A549 (cell line): ENCODE results near the gene CIROP. TPM values are rescaled to one million over a fixed set of nuclear protein-coding genes. Genes with fewer than 3 reads are reported as not detected.

Experiments used
- ATAC-seq, 2 experiments: fragments of 200-7000 bp in 1 of 2; fragments of >200 bp in 1 of 2; cut with Nextera tagmentation in 1 of 2; cut with Tn5 transposase in 1 of 2; 3 replicates each; pipeline versions ENCODE4 v1.8.0 to v1.9.1; 2018 to 2020; ENCODE audit warnings: mild to moderate bottlenecking in 1 of 2, moderate library complexity in 1 of 2
- CTCF ChIA-PET: fragments of 300-600 bp; sonication (Branson Sonifier 250); formaldehyde crosslinking; extraction: SDS; loops from one replicate; lab custom pipeline; 2021; ENCODE audit warnings: antibody characterized with exemption, inconsistent platforms; lab: Yijun Ruan, JAX
- POLR2A ChIA-PET: fragments of 350-600 bp; formaldehyde crosslinking; extraction: SDS; loops from one replicate; lab custom pipeline; 2021; ENCODE audit warnings: antibody characterized with exemption, inconsistent platforms; lab: Yijun Ruan, JAX
- DNase-seq, 2 experiments: peaks; one replicate each; pipeline versions ENCODE4 v3.0.0 to v3.0.0-alpha.2; 2011 to 2016; ENCODE audit warnings: low read depth in 1 of 2, low spot score in 1 of 2
- FAIRE-seq: peaks from 2 replicates; lab custom pipeline; 2011; peaks lifted over from hg19 to GRCh38; lab: Jason Lieb, UNC
- H3K27ac ChIP-seq, 2 experiments: fragments of >200 bp; sonication (Bioruptor Twin); formaldehyde crosslinking; 3 replicates each; pipeline ENCODE4 v1.5.1; 2016 to 2017
- H3K4me1 ChIP-seq: fragments of >200 bp; sonication (Bioruptor Twin); formaldehyde crosslinking; 3 replicates; pipeline ENCODE4 v1.6.1; 2016
- H3K4me2 ChIP-seq: fragments of >200 bp; sonication (Bioruptor Twin); formaldehyde crosslinking; 3 replicates; pipeline ENCODE4 v1.6.1; 2016
- H3K4me3 ChIP-seq: fragments of >200 bp; sonication (Bioruptor Twin); formaldehyde crosslinking; 3 replicates; pipeline ENCODE4 v1.5.1; 2016
- H3K9me3 ChIP-seq: fragments of >200 bp; sonication (Bioruptor Twin); formaldehyde crosslinking; 3 replicates; pipeline ENCODE4 v1.6.1; 2016
- CBX2 ChIP-seq: fragments of 200-600 bp; sonication (generic); IDR thresholded peaks from 2 replicates; pipeline ENCODE4 v1.6.1; 2016; ENCODE audit warnings: low read depth, mild to moderate bottlenecking, borderline replicate concordance
- CBX8 ChIP-seq: fragments of 200-600 bp; sonication (generic); IDR thresholded peaks from 2 replicates; pipeline ENCODE4 v1.6.1; 2016
- CEBPB ChIP-seq, 2 experiments: fragments of >200 bp in 1 of 2; sonication (Bioruptor Twin) in 1 of 2; formaldehyde crosslinking in 1 of 2; IDR thresholded peaks; 2 replicates each; pipeline ENCODE4 v1.6.1; 2012 to 2016
- CHD2 ChIP-seq: fragments of 150-350 bp; IDR thresholded peaks from 2 replicates; pipeline ENCODE4 v1.6.1; 2014; ENCODE audit warnings: low read length; ENCODE audit not compliant: partially characterized antibody
- CHD4 ChIP-seq: fragments of 200-600 bp; sonication (generic); IDR thresholded peaks from 2 replicates; pipeline ENCODE4 v1.6.1; 2016; ENCODE audit warnings: antibody characterized with exemption, mild to moderate bottlenecking, borderline replicate concordance
- EHF ChIP-seq: fragments of 250-450 bp; sonication (Bioruptor Pico); IDR thresholded peaks from 2 replicates; pipeline ENCODE4 v1.5.0; 2020; ENCODE audit warnings: mild to moderate bottlenecking
- EHMT2 ChIP-seq: fragments of 200-600 bp; sonication (generic); IDR thresholded peaks from 2 replicates; pipeline ENCODE4 v1.6.1; 2016; ENCODE audit warnings: antibody characterized with exemption, low read depth, mild to moderate bottlenecking, moderate library complexity
- FOXS1 ChIP-seq: fragments of 250-450 bp; sonication (Bioruptor Pico); IDR thresholded peaks from 2 replicates; pipeline ENCODE4 v1.5.0; 2020; ENCODE audit warnings: mild to moderate bottlenecking, moderate library complexity
- HOXB13 ChIP-seq: fragments of 250-450 bp; sonication (Bioruptor Pico); IDR thresholded peaks from 2 replicates; pipeline ENCODE4 v1.5.0; 2020; ENCODE audit warnings: low read depth, mild to moderate bottlenecking, moderate library complexity
- JUN ChIP-seq, 2 experiments: fragments of >200 bp; sonication (Bioruptor Twin); formaldehyde crosslinking; IDR thresholded peaks; 2 replicates in 1 of 2; 3 replicates in 1 of 2; pipeline ENCODE4 v1.6.1; 2016 to 2017
- JUNB ChIP-seq: fragments of >200 bp; sonication (Bioruptor Twin); formaldehyde crosslinking; IDR thresholded peaks from 2 replicates; pipeline ENCODE4 v1.6.1; 2016
- MAFK ChIP-seq: fragments of 450-650 bp; IDR thresholded peaks from 2 replicates; pipeline ENCODE4 v1.6.1; 2014; ENCODE audit not compliant: partially characterized antibody
- MAZ ChIP-seq: fragments of 150-350 bp; IDR thresholded peaks from 2 replicates; pipeline ENCODE4 v1.6.1; 2014; ENCODE audit warnings: antibody characterized with exemption, low read depth, low read length, borderline replicate concordance
- MYC ChIP-seq: IDR thresholded peaks from 2 replicates; pipeline ENCODE4 v1.6.1; 2012; ENCODE audit warnings: mild to moderate bottlenecking, inconsistent platforms, low read length, improper control_type of control experiment, borderline replicate concordance
- NPAS2 ChIP-seq: fragments of 250-450 bp; sonication (Bioruptor Pico); IDR thresholded peaks from 2 replicates; pipeline ENCODE4 v1.8.0; 2022; ENCODE audit warnings: mild to moderate bottlenecking, moderate library complexity, borderline replicate concordance
- POLR2AphosphoS2 ChIP-seq: conservative IDR thresholded peaks from 2 replicates; pipeline ENCODE4 v1.6.1; 2012; ENCODE audit warnings: low read length, improper control_type of control experiment, inconsistent platforms
- RAD21 ChIP-seq, 2 experiments: fragments of >200 bp in 1 of 2; sonication (Bioruptor Twin) in 1 of 2; formaldehyde crosslinking in 1 of 2; IDR thresholded peaks in 1 of 2; conservative IDR thresholded peaks in 1 of 2; 2 replicates in 1 of 2; 3 replicates in 1 of 2; pipeline ENCODE4 v1.6.1; 2012 to 2018; ENCODE audit warnings: inconsistent platforms in 1 of 2
- RNF2 ChIP-seq: fragments of 200-600 bp; sonication (generic); IDR thresholded peaks from 2 replicates; pipeline ENCODE4 v1.6.1; 2016; ENCODE audit warnings: low read depth, mild to moderate bottlenecking, antibody characterized with exemption, moderate library complexity, borderline replicate concordance
- SREBF2 ChIP-seq: fragments of 450-650 bp; IDR thresholded peaks from 2 replicates; pipeline ENCODE4 v1.6.1; 2014; ENCODE audit warnings: mild to moderate bottlenecking, moderate library complexity
- TFCP2L1 ChIP-seq: fragments of 250-450 bp; sonication (Bioruptor Pico); IDR thresholded peaks from 2 replicates; pipeline ENCODE4 v1.5.0; 2021; ENCODE audit warnings: mild to moderate bottlenecking
- TP53 ChIP-seq: fragments of 250-450 bp; sonication (Bioruptor Pico); IDR thresholded peaks from 2 replicates; pipeline ENCODE4 v1.5.0; 2021; ENCODE audit warnings: mild to moderate bottlenecking, moderate library complexity
- WGBS: methylation state at CpG from one replicate; pipeline ENCODE4 v1.1.6; 2017; ENCODE audit errors: missing lambda C conversion rate; 5-methylcytosine and 5-hydroxymethylcytosine counted together
- polyA plus RNA-seq, 4 experiments: library from polyadenylated mRNA; depleted of rRNA in 3 of 4; stranded (reverse); fragments of >200 nt; fragmentation: RNase III in 1 of 4; extraction: RNeasy Plus Mini Kit Qiagen cat#74134 plus additional on column Dnase treatment in 1 of 4; gene quantifications; 2 replicates in 3 of 4; 3 replicates in 1 of 4; pipeline ENCODE4 v1.2.3, GENCODE V29; 2011 to 2017
- TF ChIP-seq, protein P1 (sequence below): fragments of >200 bp; sonication (Bioruptor Twin); formaldehyde crosslinking; IDR thresholded peaks from 3 replicates; pipeline ENCODE4 v1.6.1; 2016
- TF ChIP-seq, protein P2 (sequence below): IDR thresholded peaks from 2 replicates; pipeline ENCODE4 v1.6.1; 2012
- TF ChIP-seq, protein P3 (sequence below): fragments of 250-450 bp; sonication (Bioruptor Pico); IDR thresholded peaks from 2 replicates; pipeline ENCODE4 v1.5.0; 2020; ENCODE audit warnings: low read depth, mild to moderate bottlenecking, moderate library complexity
- TF ChIP-seq, protein P4 (sequence below): fragments of >200 bp; sonication (Bioruptor Twin); formaldehyde crosslinking; IDR thresholded peaks from 2 replicates; pipeline ENCODE4 v1.6.1; 2016
- TF ChIP-seq, protein P5 (sequence below): IDR thresholded peaks from 2 replicates; pipeline ENCODE4 v1.6.1; 2012; ENCODE audit warnings: low read depth, borderline replicate concordance
- TF ChIP-seq, protein P6 (sequence below): fragments of 250-450 bp; sonication (Bioruptor Pico); IDR thresholded peaks from 2 replicates; pipeline ENCODE4 v1.5.0; 2021; ENCODE audit warnings: mild to moderate bottlenecking, moderate library complexity, borderline replicate concordance

The CIROP gene
- polyA plus RNA-seq, 2 of the 4 experiments (the other 2 are of a cell fraction) = not detected

DNA sequence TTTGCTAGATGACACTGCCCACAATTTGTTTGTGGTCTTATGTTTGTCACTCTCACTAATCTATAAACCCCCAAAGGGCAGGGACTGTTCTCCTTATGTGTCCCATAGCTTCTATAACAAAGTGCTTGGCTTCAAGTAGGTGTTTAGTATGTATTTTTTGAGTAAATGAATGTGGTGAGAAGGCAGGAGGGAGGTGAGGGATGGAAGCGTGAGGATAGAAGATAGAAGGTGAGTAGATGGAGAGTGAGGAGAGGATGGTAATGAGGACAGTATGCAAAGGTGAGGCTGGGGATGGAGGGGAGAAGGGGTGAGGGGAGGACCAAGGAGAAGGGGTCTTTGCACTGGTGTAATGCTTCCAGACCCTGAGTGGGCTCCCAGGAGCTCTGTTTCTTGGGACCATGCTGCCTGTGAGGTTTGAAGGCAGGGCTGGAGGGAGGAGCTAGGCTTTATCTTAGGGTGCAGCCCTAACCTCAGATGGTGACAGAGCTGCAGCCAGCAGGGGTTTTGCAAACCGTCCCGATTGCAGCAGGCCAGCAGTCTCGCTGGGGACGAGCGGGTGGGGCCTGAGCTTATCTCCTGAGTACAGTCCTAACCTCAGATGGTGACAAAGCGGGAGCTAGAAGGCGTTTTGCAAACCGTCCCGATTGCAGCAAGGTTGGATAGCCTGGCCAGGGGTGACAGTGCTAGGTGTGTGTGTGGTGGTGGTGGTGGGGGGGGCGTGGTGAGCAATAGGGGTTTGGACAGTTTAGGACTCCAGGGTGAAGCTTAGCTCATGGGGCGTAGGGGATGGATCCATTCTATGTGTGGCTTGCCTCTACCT lies 7.8 kb upstream of the CIROP start:
- ChIA-PET POLR2A (interaction anchor here (1.1 kb wide), 1 partner anchor 18 kb away, joined by 3 read pairs; the partner anchor contains the start of genes ACIN1 and C14orf119), CTCF (interaction anchor here (1.2 to 24.2 kb wide), 10 partner anchors 8 to 213 kb away, joined by 3 to 848 read pairs (median 28); partner anchors contain the start of genes ACIN1, C14orf119 and SLC7A8)
- Histone ChIP-seq H3K4me3 (no peak overlapping the region), H3K27ac (no peak overlapping the region), H3K9me3 (no peaks in the 10 kb centered on the region), H3K4me1 (peaks cover 26% of the 10 kb centered on the region), H3K4me2 (no peak overlapping the region)
- no peak for DNase-seq
- 73% methylated on average over 12 of the region's 12 CpGs for WGBS
- FAIRE-seq = no peak
- no peak for ATAC-seq
- no peak for TF ChIP-seq EHF (CRISPR knock-in tag)
- TF ChIP-seq RNF2 = no peak
- TF ChIP-seq CEBPB (IDR thresholded peaks at IDR 0.05) = no peak
- no peak for TF ChIP-seq JUNB
- TF ChIP-seq, protein P1, sequence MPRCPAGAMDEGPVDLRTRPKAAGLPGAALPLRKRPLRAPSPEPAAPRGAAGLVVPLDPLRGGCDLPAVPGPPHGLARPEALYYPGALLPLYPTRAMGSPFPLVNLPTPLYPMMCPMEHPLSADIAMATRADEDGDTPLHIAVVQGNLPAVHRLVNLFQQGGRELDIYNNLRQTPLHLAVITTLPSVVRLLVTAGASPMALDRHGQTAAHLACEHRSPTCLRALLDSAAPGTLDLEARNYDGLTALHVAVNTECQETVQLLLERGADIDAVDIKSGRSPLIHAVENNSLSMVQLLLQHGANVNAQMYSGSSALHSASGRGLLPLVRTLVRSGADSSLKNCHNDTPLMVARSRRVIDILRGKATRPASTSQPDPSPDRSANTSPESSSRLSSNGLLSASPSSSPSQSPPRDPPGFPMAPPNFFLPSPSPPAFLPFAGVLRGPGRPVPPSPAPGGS = no peak
- no peak for TF ChIP-seq SREBF2
- no peak for TF ChIP-seq NPAS2 (CRISPR knock-in tag)
- no peak for TF ChIP-seq CHD2
- TF ChIP-seq, protein P2, sequence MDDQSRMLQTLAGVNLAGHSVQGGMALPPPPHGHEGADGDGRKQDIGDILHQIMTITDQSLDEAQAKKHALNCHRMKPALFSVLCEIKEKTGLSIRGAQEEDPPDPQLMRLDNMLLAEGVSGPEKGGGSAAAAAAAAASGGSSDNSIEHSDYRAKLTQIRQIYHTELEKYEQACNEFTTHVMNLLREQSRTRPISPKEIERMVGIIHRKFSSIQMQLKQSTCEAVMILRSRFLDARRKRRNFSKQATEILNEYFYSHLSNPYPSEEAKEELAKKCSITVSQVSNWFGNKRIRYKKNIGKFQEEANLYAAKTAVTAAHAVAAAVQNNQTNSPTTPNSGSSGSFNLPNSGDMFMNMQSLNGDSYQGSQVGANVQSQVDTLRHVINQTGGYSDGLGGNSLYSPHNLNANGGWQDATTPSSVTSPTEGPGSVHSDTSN = no peak
- TF ChIP-seq HOXB13 (CRISPR knock-in tag) = no peak
- TF ChIP-seq MYC = no peak
- TF ChIP-seq CHD4 = no peak
- no peak for TF ChIP-seq FOXS1 (CRISPR knock-in tag)
- TF ChIP-seq MAZ = no peak
- no peak for TF ChIP-seq TFCP2L1 (CRISPR knock-in tag)
- no peak for TF ChIP-seq MAFK
- TF ChIP-seq, protein P3, sequence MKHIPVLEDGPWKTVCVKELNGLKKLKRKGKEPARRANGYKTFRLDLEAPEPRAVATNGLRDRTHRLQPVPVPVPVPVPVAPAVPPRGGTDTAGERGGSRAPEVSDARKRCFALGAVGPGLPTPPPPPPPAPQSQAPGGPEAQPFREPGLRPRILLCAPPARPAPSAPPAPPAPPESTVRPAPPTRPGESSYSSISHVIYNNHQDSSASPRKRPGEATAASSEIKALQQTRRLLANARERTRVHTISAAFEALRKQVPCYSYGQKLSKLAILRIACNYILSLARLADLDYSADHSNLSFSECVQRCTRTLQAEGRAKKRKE = no peak

DNA sequence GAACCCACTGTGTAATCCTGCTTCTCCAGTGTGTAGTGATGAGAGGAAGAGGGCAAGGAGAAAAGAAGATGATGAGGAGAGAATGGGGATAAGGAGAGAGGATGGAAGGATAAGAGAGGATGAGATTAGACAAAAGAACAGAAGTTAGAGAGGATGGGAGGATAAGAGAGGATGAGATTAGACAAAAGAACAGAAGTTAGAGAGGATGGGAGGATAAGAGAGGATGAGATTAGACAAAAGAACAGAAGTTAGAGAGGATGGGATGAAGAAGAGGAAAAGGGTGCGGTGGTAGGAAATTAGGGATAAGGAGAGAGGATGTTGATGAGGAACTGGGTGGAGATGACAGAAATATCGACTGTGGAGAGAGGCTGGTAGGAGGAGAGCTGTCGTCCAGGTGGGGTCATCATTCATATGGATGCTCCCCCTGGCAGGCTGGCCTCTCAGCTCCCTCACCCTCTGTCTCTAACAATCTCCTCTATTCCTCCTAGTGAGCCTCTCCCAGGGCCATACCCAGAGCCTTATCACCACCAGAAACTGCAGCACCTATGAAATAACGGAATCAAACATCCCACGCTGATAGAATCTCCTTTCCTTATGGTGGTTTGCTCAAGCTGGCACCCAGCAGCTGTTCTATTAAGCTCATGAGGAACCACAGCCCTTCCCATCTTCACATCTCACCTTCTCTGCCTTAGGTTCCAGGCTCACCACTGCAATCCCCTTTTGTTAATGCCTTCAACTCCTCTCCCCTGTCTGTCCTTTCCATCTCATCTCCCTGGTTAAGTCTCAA lies 6.0 kb upstream of the CIROP start:
- ChIA-PET CTCF (interaction anchor here (0.6 to 24.2 kb wide), 15 partner anchors 10 to 215 kb away, joined by 3 to 848 read pairs (median 17); partner anchors contain the start of genes ACIN1, C14orf119, CDH24 and SLC7A8), POLR2A (interaction anchor here (0.9 kb wide), 1 partner anchor 16 kb away, joined by 4 read pairs; the partner anchor contains the start of gene ACIN1)
- H3K4me2 ChIP-seq = no peak overlapping the region
- H3K27ac ChIP-seq = no peak overlapping the region
- ATAC-seq (no peak), DNase-seq (no peak), FAIRE-seq (no peak)
- peaks cover 24% of the 10 kb centered on the region for H3K4me1 ChIP-seq
- no peaks in the 10 kb centered on the region for H3K9me3 ChIP-seq
- WGBS = 31% methylated on average over 5 of the region's 5 CpGs
- H3K4me3 ChIP-seq = no peak overlapping the region
- TF ChIP-seq POLR2AphosphoS2 (no peak), EHF (CRISPR knock-in tag) (no peak), EHMT2 (no peak), CBX2 (no peak), CBX8 (no peak), JUN (IDR thresholded peaks at IDR 0.05) (no peak), TP53 (no peak), RAD21 (conservative IDR thresholded peaks at IDR 0.05 in 1 of 2, IDR thresholded peaks at IDR 0.05 in 1 of 2) (no peak)
- TF ChIP-seq, protein P4, sequence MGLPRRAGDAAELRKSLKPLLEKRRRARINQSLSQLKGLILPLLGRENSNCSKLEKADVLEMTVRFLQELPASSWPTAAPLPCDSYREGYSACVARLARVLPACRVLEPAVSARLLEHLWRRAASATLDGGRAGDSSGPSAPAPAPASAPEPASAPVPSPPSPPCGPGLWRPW = no peak
- TF ChIP-seq, protein P2 = no peak
- TF ChIP-seq, protein P5, sequence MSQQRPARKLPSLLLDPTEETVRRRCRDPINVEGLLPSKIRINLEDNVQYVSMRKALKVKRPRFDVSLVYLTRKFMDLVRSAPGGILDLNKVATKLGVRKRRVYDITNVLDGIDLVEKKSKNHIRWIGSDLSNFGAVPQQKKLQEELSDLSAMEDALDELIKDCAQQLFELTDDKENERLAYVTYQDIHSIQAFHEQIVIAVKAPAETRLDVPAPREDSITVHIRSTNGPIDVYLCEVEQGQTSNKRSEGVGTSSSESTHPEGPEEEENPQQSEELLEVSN = no peak
- TF ChIP-seq, protein P6, sequence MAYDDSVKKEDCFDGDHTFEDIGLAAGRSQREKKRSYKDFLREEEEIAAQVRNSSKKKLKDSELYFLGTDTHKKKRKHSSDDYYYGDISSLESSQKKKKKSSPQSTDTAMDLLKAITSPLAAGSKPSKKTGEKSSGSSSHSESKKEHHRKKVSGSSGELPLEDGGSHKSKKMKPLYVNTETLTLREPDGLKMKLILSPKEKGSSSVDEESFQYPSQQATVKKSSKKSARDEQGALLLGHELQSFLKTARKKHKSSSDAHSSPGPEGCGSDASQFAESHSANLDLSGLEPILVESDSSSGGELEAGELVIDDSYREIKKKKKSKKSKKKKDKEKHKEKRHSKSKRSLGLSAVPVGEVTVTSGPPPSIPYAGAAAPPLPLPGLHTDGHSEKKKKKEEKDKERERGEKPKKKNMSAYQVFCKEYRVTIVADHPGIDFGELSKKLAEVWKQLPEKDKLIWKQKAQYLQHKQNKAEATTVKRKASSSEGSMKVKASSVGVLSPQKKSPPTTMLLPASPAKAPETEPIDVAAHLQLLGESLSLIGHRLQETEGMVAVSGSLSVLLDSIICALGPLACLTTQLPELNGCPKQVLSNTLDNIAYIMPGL = no peak
